T follicular helper cell (primary cell): ENCODE results near the gene GFOD1.

Experiments used
- DNase-seq: peaks from one replicate; pipeline ENCODE4 v3.0.0-alpha.2; 2020; ENCODE audit warnings: low read depth

Gene GFOD1

GRCh38 chr6:13377054-13377758 lies 110.2 kb downstream of the GFOD1 start:
- DNase-seq, result no peak

GRCh38 chr6:13375360-13375878 lies 112.0 kb downstream of the GFOD1 start:
- DNase-seq, result no peak

- no peak for DNase-seq
These were observed 113.5 kb downstream of the GFOD1 start for GRCh38 chr6:13373919-13374318.

- DNase-seq, result no peak
These were observed 113.9 kb downstream of the GFOD1 start for GRCh38 chr6:13373488-13373886.

GRCh38 chr6:13372688-13373487 lies 114.5 kb downstream of the GFOD1 start:
- DNase-seq, result no peak

GRCh38 chr6:13372076-13372475 lies 115.3 kb downstream of the GFOD1 start:
- no peak for DNase-seq

- no peak for DNase-seq
These were observed 115.9 kb downstream of the GFOD1 start for GRCh38 chr6:13371421-13372072.

- no peak for DNase-seq
These were observed 116.8 kb downstream of the GFOD1 start for GRCh38 chr6:13370623-13371022.

- DNase-seq, result no peak
These were observed 117.8 kb downstream of the GFOD1 start for GRCh38 chr6:13369591-13369990.

GRCh38 chr6:13368731-13369115 lies 118.7 kb downstream of the GFOD1 start:
- DNase-seq, result no peak

GRCh38 chr6:13368079-13368730 lies 119.2 kb downstream of the GFOD1 start:
- no peak for DNase-seq

- no peak for DNase-seq
These were observed 120.0 kb downstream of the GFOD1 start for GRCh38 chr6:13367396-13367795.

GRCh38 chr6:13365320-13365719 lies 122.1 kb downstream of the GFOD1 start:
- no peak for DNase-seq

GRCh38 chr6:13364842-13365241 lies 122.6 kb downstream of the GFOD1 start:
- DNase-seq, result no peak

- no peak for DNase-seq
These were observed 125.0 kb downstream of the GFOD1 start for GRCh38 chr6:13362412-13362811.

- DNase-seq, result no peak
These were observed 126.5 kb downstream of the GFOD1 start for GRCh38 chr6:13360671-13361540.

GRCh38 chr6:13359287-13359686 lies 128.1 kb downstream of the GFOD1 start:
- no peak for DNase-seq

- no peak for DNase-seq
These were observed 128.9 kb downstream of the GFOD1 start for GRCh38 chr6:13358511-13358910.

GRCh38 chr6:13357551-13358075 lies 129.8 kb downstream of the GFOD1 start:
- no peak for DNase-seq

GRCh38 chr6:13355999-13356785 lies 131.2 kb downstream of the GFOD1 start:
- DNase-seq, result no peak
